Mesenchymal stem cell (in vitro differentiated cells and primary cell): ENCODE measurements around the gene PRKCQ.
"Not testable (repeated sequence)": the region's sequence is repeated elsewhere in the genome, so short reads cannot be mapped to it uniquely, and the experiment has no call there.

ENCODE experiments used
- DNase-seq: peaks from one replicate; pipeline ENCODE4 v3.0.0-alpha.2; 2013
- H2AFZ ChIP-seq: one replicate; pipeline ENCODE4 v1.6.1; 2013; ENCODE audit warnings: low read depth, mild to moderate bottlenecking, control low read depth, inconsistent platforms, low read length, moderate library complexity
- H2AK5ac ChIP-seq: 2 replicates; pipeline ENCODE4 v1.6.1; 2013; ENCODE audit warnings: low read length, moderate library complexity, mild to moderate bottlenecking, inconsistent platforms; ENCODE audit not compliant: severe bottlenecking
- H2BK120ac ChIP-seq: one replicate; pipeline ENCODE4 v1.6.1; 2013; ENCODE audit warnings: low read depth, mild to moderate bottlenecking, inconsistent platforms, low read length, moderate library complexity
- H2BK12ac ChIP-seq, 2 experiments: one replicate each; pipeline ENCODE4 v1.6.1; 2013; ENCODE audit warnings: inconsistent platforms in 2 of 2, low read length in 2 of 2, mild to moderate bottlenecking in 2 of 2, moderate library complexity in 2 of 2, control low read depth in 1 of 2
- H2BK15ac ChIP-seq: one replicate; pipeline ENCODE4 v1.6.1; 2013; ENCODE audit warnings: mild to moderate bottlenecking, low read depth, inconsistent platforms; ENCODE audit not compliant: poor library complexity, severe bottlenecking
- H2BK5ac ChIP-seq: 2 replicates; pipeline ENCODE4 v1.6.1; 2013; ENCODE audit warnings: low read depth, mild to moderate bottlenecking, low read length, control low read depth, inconsistent platforms; ENCODE audit not compliant: poor library complexity, severe bottlenecking
- H3K14ac ChIP-seq, 2 experiments: one replicate each; pipeline ENCODE4 v1.6.1; 2013; ENCODE audit warnings: inconsistent platforms in 2 of 2, low read length in 2 of 2, control low read depth in 1 of 2, mild to moderate bottlenecking in 1 of 2, moderate library complexity in 1 of 2
- H3K18ac ChIP-seq, 2 experiments: one replicate each; pipeline ENCODE4 v1.6.1; 2013; ENCODE audit warnings: inconsistent platforms in 2 of 2, low read length in 2 of 2, control low read depth in 1 of 2, low read depth in 1 of 2, mild to moderate bottlenecking in 1 of 2
- H3K23ac ChIP-seq, 2 experiments: one replicate each; pipeline ENCODE4 v1.6.1; 2013; ENCODE audit warnings: inconsistent platforms in 2 of 2, low read length in 2 of 2, mild to moderate bottlenecking in 2 of 2, moderate library complexity in 2 of 2, control low read depth in 1 of 2
- H3K27ac ChIP-seq: 2 replicates; pipeline ENCODE4 v1.5.1; 2013; ENCODE audit warnings: mild to moderate bottlenecking, moderate library complexity, low read length, control low read depth, inconsistent platforms; ENCODE audit not compliant: poor library complexity, severe bottlenecking
- H3K27me3 ChIP-seq, 2 experiments: 2 replicates each; pipeline versions ENCODE4 v1.6.1 to v1.7.0; 2013; ENCODE audit warnings: low read length in 2 of 2, mild to moderate bottlenecking in 2 of 2, moderate library complexity in 2 of 2, control low read depth in 1 of 2, inconsistent platforms in 1 of 2; ENCODE audit not compliant: control insufficient read depth in 1 of 2, insufficient read depth in 1 of 2
- H3K36me3 ChIP-seq, 2 experiments: 2 replicates each; pipeline versions ENCODE4 v1.6.1 to v1.7.0; 2013; ENCODE audit warnings: low read length in 2 of 2, control low read depth in 1 of 2, inconsistent platforms in 1 of 2, low read depth in 1 of 2, mild to moderate bottlenecking in 1 of 2; ENCODE audit not compliant: insufficient read depth in 2 of 2, control insufficient read depth in 1 of 2
- H3K4ac ChIP-seq, 2 experiments: one replicate each; pipeline ENCODE4 v1.6.1; 2013; ENCODE audit warnings: inconsistent platforms in 2 of 2, low read length in 2 of 2, mild to moderate bottlenecking in 2 of 2, moderate library complexity in 2 of 2, control low read depth in 1 of 2, low read depth in 1 of 2
- H3K4me1 ChIP-seq: 2 replicates; pipeline ENCODE4 v1.6.1; 2013; ENCODE audit warnings: low read depth, low read length, control low read depth; ENCODE audit not compliant: control insufficient read depth, insufficient read depth
- H3K4me2 ChIP-seq: 2 replicates; pipeline ENCODE4 v1.6.1; 2013; ENCODE audit warnings: low read length, mild to moderate bottlenecking, inconsistent platforms; ENCODE audit not compliant: poor library complexity, severe bottlenecking
- H3K4me3 ChIP-seq, 2 experiments: 2 replicates each; pipeline versions ENCODE4 v1.5.1 to v1.7.0; 2013; ENCODE audit warnings: low read length in 2 of 2, mild to moderate bottlenecking in 2 of 2, control low read depth in 1 of 2, low read depth in 1 of 2; ENCODE audit not compliant: insufficient read depth in 1 of 2
- H3K79me1 ChIP-seq: replicated peaks from 2 replicates; pipeline ENCODE4 v1.6.1; 2013; ENCODE audit warnings: mild to moderate bottlenecking, control low read depth, low read length, inconsistent platforms; ENCODE audit not compliant: poor library complexity, severe bottlenecking
- H3K9ac ChIP-seq: 2 replicates; pipeline ENCODE4 v1.7.0; 2013; ENCODE audit warnings: mild to moderate bottlenecking, low read length, moderate library complexity
- H3K9me3 ChIP-seq: 2 replicates; pipeline ENCODE4 v1.7.0; 2013; ENCODE audit warnings: mild to moderate bottlenecking, low read length; ENCODE audit not compliant: control insufficient read depth
- H4K8ac ChIP-seq: one replicate; pipeline ENCODE4 v1.6.1; 2013; ENCODE audit warnings: inconsistent platforms, mild to moderate bottlenecking, low read length, moderate library complexity
- H4K91ac ChIP-seq: one replicate; pipeline ENCODE4 v1.6.1; 2013; ENCODE audit warnings: mild to moderate bottlenecking, low read length, inconsistent platforms
- WGBS: methylation state at CpG from one replicate; pipeline ENCODE4 v1.1.7; 2013; ENCODE audit warnings: mixed read lengths; 5-methylcytosine and 5-hydroxymethylcytosine counted together

Gene PRKCQ

GRCh38 chr10:6588082-6588481 lies 8.0 kb upstream of the PRKCQ start:
- H3K27me3 ChIP-seq: peaks cover 0 to 39% of the 10 kb centered on the region in 2 experiments
- no peak overlapping the region for H4K8ac ChIP-seq
- H3K9me3 ChIP-seq: no peaks in the 10 kb centered on the region
- WGBS: 84% methylated on average over 3 of the region's 3 CpGs
- H3K79me1 ChIP-seq: no peaks in the 10 kb centered on the region
- no peak overlapping the region for H3K14ac ChIP-seq
- no peak overlapping the region for H3K4me2 ChIP-seq
- H4K91ac ChIP-seq: no peak overlapping the region
- H3K36me3 ChIP-seq: no peaks in the 10 kb centered on the region
- no peak for DNase-seq
- H2AK5ac ChIP-seq: no peak overlapping the region
- H3K27ac ChIP-seq: no peak overlapping the region
- H2BK12ac ChIP-seq: no peak overlapping the region
- H3K9ac ChIP-seq: no peak overlapping the region
- H3K23ac ChIP-seq: no peak overlapping the region
- H2BK120ac ChIP-seq: no peak overlapping the region
- H2AFZ ChIP-seq: no peak overlapping the region
- H3K4ac ChIP-seq: no peak overlapping the region
- no peaks in the 10 kb centered on the region for H3K4me1 ChIP-seq
- H2BK5ac ChIP-seq: no peak overlapping the region
- H2BK15ac ChIP-seq: no peak overlapping the region
- H3K18ac ChIP-seq: no peak overlapping the region
- H3K4me3 ChIP-seq: no peak overlapping the region

- DNase-seq: no peak
- Histone ChIP-seq H3K14ac (no peak overlapping the region), H2BK120ac (no peak overlapping the region), H4K8ac (no peak overlapping the region), H2BK15ac (no peak overlapping the region), H3K27ac (no peak overlapping the region), H2AK5ac (no peak overlapping the region), H3K9ac (no peak overlapping the region), H3K4me3 (no peak overlapping the region), H3K79me1 (no peaks in the 10 kb centered on the region), H3K36me3 (no peaks in the 10 kb centered on the region), H3K18ac (no peak overlapping the region), H2BK5ac (no peak overlapping the region), H3K27me3 (peaks cover 0 to 36% of the 10 kb centered on the region in 2 experiments), H2AFZ (no peak overlapping the region), H2BK12ac (no peak overlapping the region), H3K9me3 (no peaks in the 10 kb centered on the region), H3K23ac (no peak overlapping the region), H3K4me2 (no peak overlapping the region), H4K91ac (no peak overlapping the region), H3K4me1 (no peaks in the 10 kb centered on the region), H3K4ac (no peak overlapping the region)
- 94% methylated on average over 4 of the region's 4 CpGs for WGBS
These were observed 6.4 kb upstream of the PRKCQ start for GRCh38 chr10:6586501-6586900.

DNA sequence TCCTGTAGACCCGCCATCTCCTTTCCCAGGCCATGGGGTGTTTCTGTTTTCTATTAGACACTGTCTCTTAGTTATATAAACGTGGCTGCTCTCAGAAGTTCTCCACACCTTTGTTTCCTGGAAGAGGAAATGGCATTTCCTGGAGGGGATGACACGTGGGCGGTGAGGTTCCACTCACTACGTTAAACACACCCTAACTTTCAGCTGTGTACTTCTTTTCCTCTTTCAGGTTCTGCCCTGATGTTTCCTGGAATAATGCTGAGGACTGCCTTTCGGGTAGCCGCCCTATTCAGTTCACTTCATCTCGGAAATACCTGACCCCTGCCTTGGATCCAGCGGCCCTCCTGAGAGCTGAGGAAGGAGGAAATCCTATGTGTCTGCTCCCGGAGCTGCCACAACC lies 3.4 kb upstream of the PRKCQ start:
- Histone ChIP-seq H3K27ac (no peak overlapping the region), H3K23ac (no peak overlapping the region), H2BK120ac (no peak overlapping the region), H3K14ac (no peak overlapping the region), H3K27me3 (peaks cover 10 to 47% of the 10 kb centered on the region in 2 experiments), H3K4me3 (no peak overlapping the region), H3K36me3 (no peaks in the 10 kb centered on the region), H3K79me1 (no peaks in the 10 kb centered on the region), H2AFZ (no peak overlapping the region), H3K9me3 (no peaks in the 10 kb centered on the region), H4K8ac (no peak overlapping the region), H3K18ac (no peak overlapping the region), H2BK5ac (no peak overlapping the region), H4K91ac (no peak overlapping the region), H2AK5ac (no peak overlapping the region), H2BK12ac (no peak overlapping the region), H3K4me1 (peaks cover 2% of the 10 kb centered on the region), H2BK15ac (no peak overlapping the region), H3K9ac (no peak overlapping the region), H3K4ac (no peak overlapping the region), H3K4me2 (no peak overlapping the region)
- WGBS: 87% methylated on average over 7 of the region's 10 CpGs
- no peak for DNase-seq

DNA sequence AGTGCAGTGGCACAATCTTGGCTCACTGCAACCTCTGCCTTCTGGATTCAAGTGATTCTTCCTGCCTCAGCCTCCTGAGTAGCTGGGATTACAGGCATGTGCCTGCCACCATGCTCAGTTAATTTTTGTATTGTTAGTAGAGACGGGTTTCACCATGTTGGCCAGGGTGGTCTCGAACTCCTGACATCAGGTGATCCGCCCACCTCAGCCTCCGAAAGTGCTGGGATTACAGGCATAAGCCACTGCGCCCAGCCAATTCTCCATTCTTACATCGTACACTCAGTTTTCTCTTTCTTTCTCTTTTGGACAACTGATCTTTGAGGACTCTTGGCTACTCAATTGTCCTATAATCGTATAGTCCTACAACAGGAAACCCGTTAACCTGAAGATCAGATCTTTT lies 2.8 kb upstream of the PRKCQ start:
- not testable (repeated sequence) for H3K18ac ChIP-seq, H4K8ac ChIP-seq, H3K4me3 ChIP-seq, H3K4ac ChIP-seq, H3K9ac ChIP-seq, H3K9me3 ChIP-seq, H2BK5ac ChIP-seq, H2BK120ac ChIP-seq, H3K4me2 ChIP-seq, H2AFZ ChIP-seq, H4K91ac ChIP-seq, H3K4me1 ChIP-seq, H3K27ac ChIP-seq, H3K79me1 ChIP-seq, H3K36me3 ChIP-seq, H3K14ac ChIP-seq, DNase-seq, H2AK5ac ChIP-seq, H3K23ac ChIP-seq, H2BK12ac ChIP-seq, H2BK15ac ChIP-seq
- 98% methylated on average over 8 of the region's 8 CpGs for WGBS
- peaks cover 16 to 47% of the 10 kb centered on the region in 2 experiments for H3K27me3 ChIP-seq
